Psoas muscle (tissue), 8 donors: ENCODE data around the gene SSH3. TPM values are rescaled to one million over a fixed set of nuclear protein-coding genes. Genes with fewer than 3 reads are reported as not detected.
A peak's percentile ranks its signal among the peaks of the same experiment; 100 is the strongest.

ENCODE experiments used
- ATAC-seq, 4 donors: fragments of 200-7000 bp; cut with Tn5 transposase; one replicate each; pipeline ENCODE4 v1.9.1; 2020; ENCODE audit warnings: moderate library complexity in 3 of 4, mild to moderate bottlenecking in 2 of 4
- DNase-seq, 2 donors: peaks; one replicate each; pipeline ENCODE4 v3.0.0-alpha.2; 2020
- H3K27ac ChIP-seq: fragments of 200-600 bp; one replicate; pipeline ENCODE4 v1.8.0; 2022
- H3K27me3 ChIP-seq, 3 donors: fragments of 200-600 bp in 1 of 3; one replicate each; pipeline versions ENCODE4 v1.6.1 to v1.8.0; 2013 to 2022; ENCODE audit warnings: low read length in 2 of 3, mild to moderate bottlenecking in 2 of 3, moderate library complexity in 1 of 3; ENCODE audit not compliant: insufficient read depth in 3 of 3
- H3K36me3 ChIP-seq, 2 donors: fragments of 200-600 bp in 1 of 2; one replicate each; pipeline versions ENCODE4 v1.6.1 to v1.8.0; 2013 to 2022; ENCODE audit warnings: low read depth in 1 of 2, mild to moderate bottlenecking in 1 of 2, moderate library complexity in 1 of 2; ENCODE audit not compliant: insufficient read depth in 1 of 2
- H3K4me1 ChIP-seq: fragments of 200-600 bp; one replicate; pipeline ENCODE4 v1.8.0; 2022
- H3K4me3 ChIP-seq: fragments of 200-600 bp; one replicate; pipeline ENCODE4 v1.8.0; 2022; ENCODE audit warnings: mild to moderate bottlenecking
- H3K9me3 ChIP-seq: fragments of 200-600 bp; one replicate; pipeline ENCODE4 v1.8.0; 2022
- CTCF ChIP-seq: fragments of 200-600 bp; IDR thresholded peaks from one replicate; pipeline ENCODE4 v1.8.0; 2022; ENCODE audit warnings: antibody characterized with exemption
- WGBS, 3 donors: extraction: QIAGEN DNeasy Blood & Tissue Kit; methylation state at CpG; one replicate each; pipeline versions ENCODE4 v1.1.6 to v1.1.7; 2013; 5-methylcytosine and 5-hydroxymethylcytosine counted together
- intact Hi-C, 2 donors: fragments of 100-400 bp; cut with DNase I; formaldehyde crosslinking; loops; one replicate each; pipeline versions ENCODE4 v1.11.0 to v1.14.2; 2022
- polyA plus RNA-seq, 3 donors: library from polyadenylated mRNA; stranded (reverse); fragments of 200-250 nt; gene quantifications; one replicate each; pipeline ENCODE4 v1.2.3, GENCODE V29; 2013
- total RNA-seq, 4 donors: library from RNA; stranded (reverse); fragmentation: NEBNext Ultra II Directional in 2 of 4; extraction: Animal tissue kit (Norgen Biotek cat#: 25700) in 2 of 4; gene quantifications; one replicate each; pipeline versions ENCODE4 v1.2.1 to v1.2.4, GENCODE V29; 2021 to 2023
- donor health status: healthy with polysubstance abuse.
- donor health status: DM: no; HTN: no; CAD: no; lungs with moderate emphysema.
- donor health status: Bipolar disorder and iron deficiency.
- donor health status: healthy.
- donor health status: DM: yes; HTN: yes; CAD: no.
- donor health status: DM: no; HTN: no; CAD: no.
- donor health status: DM: no; HTN: no; CAD: no.
- donor health status: DM: yes; HTN: yes; CAD: no.

SSH3 gene
- total and polyA plus RNA-seq, 7 donors = 3.0 to 10.1 (median 5.0) TPM

GRCh38 chr11:67349036-67349435 is 45.7 kb downstream of the SSH3 start:
- Histone ChIP-seq H3K4me3 (no peak overlapping the region), H3K27ac (no peak overlapping the region), H3K4me1 (peaks cover 23% of the 10 kb centered on the region), H3K9me3 (no peaks in the 10 kb centered on the region), H3K36me3 (no peaks in the 10 kb centered on the region), H3K27me3 (no peaks in the 10 kb centered on the region)
- ATAC-seq = no peak
- no peak for DNase-seq
- no peak for TF ChIP-seq CTCF
- intact Hi-C loops = no loop called here
- WGBS, 3 donors = 68 to 77% (median 75%) methylated on average over 5 of the region's 5 CpGs

GRCh38 chr11:67349457-67349856 is 46.1 kb downstream of the SSH3 start:
- Histone ChIP-seq H3K4me3 (no peak overlapping the region), H3K27me3 (no peaks in the 10 kb centered on the region), H3K36me3 (no peaks in the 10 kb centered on the region), H3K4me1 (peaks cover 27% of the 10 kb centered on the region), H3K27ac (no peak overlapping the region), H3K9me3 (no peaks in the 10 kb centered on the region)
- ATAC-seq (no peak), DNase-seq (no peak)
- intact Hi-C loops = no loop called here
- WGBS, 3 donors = 76 to 85% (median 81%) methylated on average over 2 of the region's 2 CpGs
- no peak for TF ChIP-seq CTCF

- H3K36me3 ChIP-seq = no peaks in the 10 kb centered on the region
- no peak overlapping the region for H3K27ac ChIP-seq
- DNase-seq (no peak), ATAC-seq (no peak)
- intact Hi-C loops = no loop called here
- peaks cover 32% of the 10 kb centered on the region for H3K4me1 ChIP-seq
- no peak overlapping the region for H3K4me3 ChIP-seq
- H3K9me3 ChIP-seq = no peaks in the 10 kb centered on the region
- no peak for TF ChIP-seq CTCF
- H3K27me3 ChIP-seq = no peaks in the 10 kb centered on the region
- WGBS, 3 donors = 87 to 94% (median 93%) methylated on average over 4 of the region's 4 CpGs
Observed at GRCh38 chr11:67349928-67350465, 46.7 kb downstream of the SSH3 start.

GRCh38 chr11:67351275-67352005 is 48.1 kb downstream of the SSH3 start:
- intact Hi-C loops = no loop called here
- peak in 3 of 4 donors; percentile 44 to 49 (median 49) for ATAC-seq
- peak; percentile 94 for TF ChIP-seq CTCF
- Histone ChIP-seq H3K4me3 (peak overlapping the region; percentile 81), H3K27me3 (no peaks in the 10 kb centered on the region), H3K27ac (peak overlapping the region; percentile 99), H3K4me1 (peaks cover 47% of the 10 kb centered on the region), H3K9me3 (no peaks in the 10 kb centered on the region), H3K36me3 (no peaks in the 10 kb centered on the region)
- peak; percentile 62 to 80 for DNase-seq
- 49 to 54% (median 50%) methylated on average over 11 of the region's 11 CpGs for WGBS, 3 donors
